ENCODE results near the gene IPO4. TPM values are rescaled to one million over a fixed set of nuclear protein-coding genes. Genes with fewer than 3 reads are reported as not detected.
A peak's percentile ranks its signal among the peaks of the same experiment; 100 is the strongest.

The IPO4 gene
- total and polyA plus RNA-seq, 2 of the 13 experiments (the other 11 are each of a cell fraction or from before 2014, with no cell fraction given), result 39.0 to 179 TPM

DNA sequence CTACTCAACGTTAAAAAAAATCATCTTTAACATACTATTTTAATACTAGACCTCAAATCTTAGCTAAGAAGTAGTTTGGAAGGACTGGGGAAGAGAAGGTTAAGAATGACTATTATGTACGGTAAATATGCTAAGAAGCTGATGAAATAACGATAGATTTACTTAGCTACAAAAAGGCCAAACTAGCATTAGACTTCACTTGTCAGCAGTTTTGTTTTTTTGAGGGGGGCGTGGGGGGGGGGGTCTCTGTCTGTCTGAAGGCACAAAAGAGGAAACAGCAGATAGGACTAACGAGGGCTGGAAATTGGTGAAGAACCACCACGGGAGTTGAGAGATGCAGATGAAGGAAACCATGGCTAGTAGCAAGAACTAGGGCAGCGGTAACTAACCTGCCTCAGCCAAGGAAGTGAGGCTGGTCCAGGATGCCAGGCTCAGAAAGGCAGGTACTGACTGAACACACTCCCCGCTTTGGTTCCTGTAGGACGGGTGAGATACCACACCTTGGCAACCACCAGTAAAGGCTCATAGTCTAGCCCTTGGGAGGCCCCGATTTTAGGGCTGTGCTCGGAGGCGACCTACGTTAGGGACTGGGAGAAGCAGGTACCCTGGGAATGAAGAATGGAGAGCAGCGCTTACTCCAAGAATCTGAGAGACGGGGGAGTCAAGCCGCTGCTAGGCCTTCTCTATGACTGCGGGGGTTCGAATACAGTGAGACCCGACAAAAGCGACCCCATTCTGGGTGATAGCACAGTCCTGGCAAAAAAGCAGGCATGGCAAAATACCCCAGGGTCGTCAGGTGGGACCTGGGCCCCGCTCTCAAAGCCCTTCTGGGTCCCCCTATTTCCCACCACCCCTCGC lies 42.9 kb upstream of the IPO4 start (continued):
- TF ChIP-seq, protein P1, sequence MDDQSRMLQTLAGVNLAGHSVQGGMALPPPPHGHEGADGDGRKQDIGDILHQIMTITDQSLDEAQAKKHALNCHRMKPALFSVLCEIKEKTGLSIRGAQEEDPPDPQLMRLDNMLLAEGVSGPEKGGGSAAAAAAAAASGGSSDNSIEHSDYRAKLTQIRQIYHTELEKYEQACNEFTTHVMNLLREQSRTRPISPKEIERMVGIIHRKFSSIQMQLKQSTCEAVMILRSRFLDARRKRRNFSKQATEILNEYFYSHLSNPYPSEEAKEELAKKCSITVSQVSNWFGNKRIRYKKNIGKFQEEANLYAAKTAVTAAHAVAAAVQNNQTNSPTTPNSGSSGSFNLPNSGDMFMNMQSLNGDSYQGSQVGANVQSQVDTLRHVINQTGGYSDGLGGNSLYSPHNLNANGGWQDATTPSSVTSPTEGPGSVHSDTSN (CRISPR knock-in tag; IDR thresholded peaks at IDR 0.05; ENCODE audit: borderline replicate concordance), result no peak
- TF ChIP-seq ZNF615 (CRISPR knock-in tag; IDR thresholded peaks at IDR 0.05; ENCODE audit: borderline replicate concordance) (peak; percentile 95; the same call in 1 of the 2 replicates), ZNF570 (CRISPR knock-in tag; IDR thresholded peaks at IDR 0.05; ENCODE audit: borderline replicate concordance) (peak; percentile 32; the same call in 1 of the 2 replicates), JARID2 (CRISPR knock-in tag; IDR thresholded peaks at IDR 0.05; ENCODE audit: insufficient replicate concordance) (no peak), ZNF775 (CRISPR knock-in tag; IDR thresholded peaks at IDR 0.05; ENCODE audit: borderline replicate concordance) (0 out of 2 replicates have a peak, but pooled peaks have one; percentile 45), SP5 (CRISPR knock-in tag; IDR thresholded peaks at IDR 0.05; ENCODE audit: borderline replicate concordance, low read depth) (no peak), MEIS2 (CRISPR knock-in tag; IDR thresholded peaks at IDR 0.05) (0 out of 2 replicates have a peak, but pooled peaks have one; percentile 5), NR2F1 (CRISPR knock-in tag; IDR thresholded peaks at IDR 0.05) (0 out of 4 replicates have a peak, but pooled peaks of 1 of the 2 experiments have one; percentile 3), ZSCAN30 (CRISPR knock-in tag; IDR thresholded peaks at IDR 0.05) (peak; percentile 49; the same call in 1 of the 2 replicates), ZNF841 (CRISPR knock-in tag; IDR thresholded peaks at IDR 0.05; ENCODE audit: borderline replicate concordance) (no peak)
- TF ChIP-seq, protein P2, sequence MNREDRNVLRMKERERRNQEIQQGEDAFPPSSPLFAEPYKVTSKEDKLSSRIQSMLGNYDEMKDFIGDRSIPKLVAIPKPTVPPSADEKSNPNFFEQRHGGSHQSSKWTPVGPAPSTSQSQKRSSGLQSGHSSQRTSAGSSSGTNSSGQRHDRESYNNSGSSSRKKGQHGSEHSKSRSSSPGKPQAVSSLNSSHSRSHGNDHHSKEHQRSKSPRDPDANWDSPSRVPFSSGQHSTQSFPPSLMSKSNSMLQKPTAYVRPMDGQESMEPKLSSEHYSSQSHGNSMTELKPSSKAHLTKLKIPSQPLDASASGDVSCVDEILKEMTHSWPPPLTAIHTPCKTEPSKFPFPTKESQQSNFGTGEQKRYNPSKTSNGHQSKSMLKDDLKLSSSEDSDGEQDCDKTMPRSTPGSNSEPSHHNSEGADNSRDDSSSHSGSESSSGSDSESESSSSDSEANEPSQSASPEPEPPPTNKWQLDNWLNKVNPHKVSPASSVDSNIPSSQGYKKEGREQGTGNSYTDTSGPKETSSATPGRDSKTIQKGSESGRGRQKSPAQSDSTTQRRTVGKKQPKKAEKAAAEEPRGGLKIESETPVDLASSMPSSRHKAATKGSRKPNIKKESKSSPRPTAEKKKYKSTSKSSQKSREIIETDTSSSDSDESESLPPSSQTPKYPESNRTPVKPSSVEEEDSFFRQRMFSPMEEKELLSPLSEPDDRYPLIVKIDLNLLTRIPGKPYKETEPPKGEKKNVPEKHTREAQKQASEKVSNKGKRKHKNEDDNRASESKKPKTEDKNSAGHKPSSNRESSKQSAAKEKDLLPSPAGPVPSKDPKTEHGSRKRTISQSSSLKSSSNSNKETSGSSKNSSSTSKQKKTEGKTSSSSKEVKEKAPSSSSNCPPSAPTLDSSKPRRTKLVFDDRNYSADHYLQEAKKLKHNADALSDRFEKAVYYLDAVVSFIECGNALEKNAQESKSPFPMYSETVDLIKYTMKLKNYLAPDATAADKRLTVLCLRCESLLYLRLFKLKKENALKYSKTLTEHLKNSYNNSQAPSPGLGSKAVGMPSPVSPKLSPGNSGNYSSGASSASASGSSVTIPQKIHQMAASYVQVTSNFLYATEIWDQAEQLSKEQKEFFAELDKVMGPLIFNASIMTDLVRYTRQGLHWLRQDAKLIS (CRISPR knock-in tag; IDR thresholded peaks at IDR 0.05), result peak; percentile 3; the same call in 1 of the 2 replicates
- TF ChIP-seq, protein P3, sequence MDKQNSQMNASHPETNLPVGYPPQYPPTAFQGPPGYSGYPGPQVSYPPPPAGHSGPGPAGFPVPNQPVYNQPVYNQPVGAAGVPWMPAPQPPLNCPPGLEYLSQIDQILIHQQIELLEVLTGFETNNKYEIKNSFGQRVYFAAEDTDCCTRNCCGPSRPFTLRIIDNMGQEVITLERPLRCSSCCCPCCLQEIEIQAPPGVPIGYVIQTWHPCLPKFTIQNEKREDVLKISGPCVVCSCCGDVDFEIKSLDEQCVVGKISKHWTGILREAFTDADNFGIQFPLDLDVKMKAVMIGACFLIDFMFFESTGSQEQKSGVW (CRISPR knock-in tag; IDR thresholded peaks at IDR 0.05; ENCODE audit: borderline replicate concordance), result 0 out of 2 replicates have a peak, but pooled peaks have one; percentile 3
- TF ChIP-seq, protein P4, sequence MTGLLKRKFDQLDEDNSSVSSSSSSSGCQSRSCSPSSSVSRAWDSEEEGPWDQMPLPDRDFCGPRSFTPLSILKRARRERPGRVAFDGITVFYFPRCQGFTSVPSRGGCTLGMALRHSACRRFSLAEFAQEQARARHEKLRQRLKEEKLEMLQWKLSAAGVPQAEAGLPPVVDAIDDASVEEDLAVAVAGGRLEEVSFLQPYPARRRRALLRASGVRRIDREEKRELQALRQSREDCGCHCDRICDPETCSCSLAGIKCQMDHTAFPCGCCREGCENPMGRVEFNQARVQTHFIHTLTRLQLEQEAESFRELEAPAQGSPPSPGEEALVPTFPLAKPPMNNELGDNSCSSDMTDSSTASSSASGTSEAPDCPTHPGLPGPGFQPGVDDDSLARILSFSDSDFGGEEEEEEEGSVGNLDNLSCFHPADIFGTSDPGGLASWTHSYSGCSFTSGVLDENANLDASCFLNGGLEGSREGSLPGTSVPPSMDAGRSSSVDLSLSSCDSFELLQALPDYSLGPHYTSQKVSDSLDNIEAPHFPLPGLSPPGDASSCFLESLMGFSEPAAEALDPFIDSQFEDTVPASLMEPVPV (CRISPR knock-in tag; IDR thresholded peaks at IDR 0.05), result peak; percentile 69; the same call in 1 of the 2 replicates
- TF ChIP-seq, protein P5, sequence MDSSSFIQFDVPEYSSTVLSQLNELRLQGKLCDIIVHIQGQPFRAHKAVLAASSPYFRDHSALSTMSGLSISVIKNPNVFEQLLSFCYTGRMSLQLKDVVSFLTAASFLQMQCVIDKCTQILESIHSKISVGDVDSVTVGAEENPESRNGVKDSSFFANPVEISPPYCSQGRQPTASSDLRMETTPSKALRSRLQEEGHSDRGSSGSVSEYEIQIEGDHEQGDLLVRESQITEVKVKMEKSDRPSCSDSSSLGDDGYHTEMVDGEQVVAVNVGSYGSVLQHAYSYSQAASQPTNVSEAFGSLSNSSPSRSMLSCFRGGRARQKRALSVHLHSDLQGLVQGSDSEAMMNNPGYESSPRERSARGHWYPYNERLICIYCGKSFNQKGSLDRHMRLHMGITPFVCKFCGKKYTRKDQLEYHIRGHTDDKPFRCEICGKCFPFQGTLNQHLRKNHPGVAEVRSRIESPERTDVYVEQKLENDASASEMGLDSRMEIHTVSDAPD (CRISPR knock-in tag; IDR thresholded peaks at IDR 0.05), result peak; percentile 56; the same call in 1 of the 2 replicates
- TF ChIP-seq, protein P6, sequence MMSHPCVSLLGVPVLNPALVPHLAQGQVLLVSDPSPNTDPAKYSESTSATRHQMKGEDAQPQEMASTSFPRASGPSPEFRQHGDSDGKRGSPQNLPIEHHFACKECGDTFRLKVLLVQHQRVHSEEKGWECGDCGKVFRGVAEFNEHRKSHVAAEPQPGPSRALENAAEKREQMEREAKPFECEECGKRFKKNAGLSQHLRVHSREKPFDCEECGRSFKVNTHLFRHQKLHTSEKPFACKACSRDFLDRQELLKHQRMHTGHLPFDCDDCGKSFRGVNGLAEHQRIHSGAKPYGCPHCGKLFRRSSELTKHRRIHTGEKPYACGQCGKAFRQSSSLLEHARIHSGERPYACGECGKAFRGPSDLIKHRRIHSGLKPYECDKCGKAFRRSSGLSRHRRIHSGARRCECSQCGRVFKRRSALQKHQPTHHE (CRISPR knock-in tag; IDR thresholded peaks at IDR 0.05; ENCODE audit: borderline replicate concordance), result 0 out of 2 replicates have a peak, but pooled peaks have one; percentile 36

All from HepG2 (cell line).